Hepatocyte (in vitro differentiated cells): ENCODE measurements around the gene CFB. TPM values are rescaled to one million over a fixed set of nuclear protein-coding genes. Genes with fewer than 3 reads are reported as not detected.

ENCODE experiments used
- DNase-seq: peaks from one replicate; pipeline ENCODE4 v3.0.0-alpha.2; 2016; ENCODE audit warnings: low spot score
- H2AFZ ChIP-seq: fragments of 200-600 bp; sonication (generic); 2 replicates; pipeline ENCODE4 v1.6.0; 2016; ENCODE audit warnings: antibody characterized with exemption, mild to moderate bottlenecking
- H3K27ac ChIP-seq: fragments of 200-600 bp; sonication (generic); 2 replicates; pipeline ENCODE4 v1.5.1; 2016; ENCODE audit warnings: mild to moderate bottlenecking
- H3K27me3 ChIP-seq: fragments of 200-600 bp; sonication (generic); 2 replicates; pipeline ENCODE4 v1.6.1; 2016
- H3K36me3 ChIP-seq: fragments of 200-600 bp; sonication (generic); replicated peaks from 2 replicates; pipeline ENCODE4 v1.5.1; 2016; ENCODE audit warnings: low read depth; ENCODE audit not compliant: insufficient read depth
- H3K4me1 ChIP-seq: fragments of 200-600 bp; sonication (generic); 2 replicates; pipeline ENCODE4 v1.5.1; 2016; ENCODE audit warnings: mild to moderate bottlenecking, moderate library complexity; ENCODE audit not compliant: insufficient read depth
- H3K4me2 ChIP-seq: fragments of 200-600 bp; sonication (generic); 2 replicates; pipeline ENCODE4 v1.6.0; 2016
- H3K4me3 ChIP-seq: fragments of 200-600 bp; sonication (generic); 2 replicates; pipeline ENCODE4 v1.5.1; 2016; ENCODE audit warnings: mild to moderate bottlenecking
- H3K79me2 ChIP-seq: fragments of 200-600 bp; sonication (generic); 2 replicates; pipeline ENCODE4 v1.6.0; 2017; ENCODE audit warnings: mild to moderate bottlenecking
- H3K9me2 ChIP-seq: fragments of 200-600 bp; sonication (generic); replicated peaks from 2 replicates; pipeline ENCODE4 v1.6.0; 2017; ENCODE audit warnings: mild to moderate bottlenecking; ENCODE audit not compliant: insufficient read depth
- H3K9me3 ChIP-seq: fragments of 200-600 bp; sonication (generic); 2 replicates; pipeline ENCODE4 v1.5.1; 2016; ENCODE audit warnings: low read depth, mild to moderate bottlenecking
- H4K20me1 ChIP-seq: fragments of 200-600 bp; sonication (generic); 2 replicates; pipeline ENCODE4 v1.6.0; 2016; ENCODE audit warnings: mild to moderate bottlenecking; ENCODE audit not compliant: insufficient read depth, poor library complexity, severe bottlenecking
- CTCF ChIP-seq: fragments of 200-600 bp; sonication (generic); IDR thresholded peaks from 2 replicates; pipeline ENCODE4 v1.5.1; 2016; ENCODE audit warnings: antibody characterized with exemption, mild to moderate bottlenecking; ENCODE audit not compliant: poor library complexity
- EZH2 ChIP-seq: fragments of 200-600 bp; sonication (generic); IDR thresholded peaks from 2 replicates; pipeline ENCODE4 v1.6.1; 2016; ENCODE audit warnings: antibody characterized with exemption, mild to moderate bottlenecking, borderline replicate concordance
- EZH2phosphoT487 ChIP-seq: fragments of 200-600 bp; sonication (generic); IDR thresholded peaks from one replicate; pipeline ENCODE4 v1.6.1; 2018; ENCODE audit warnings: antibody characterized with exemption, mild to moderate bottlenecking, low read depth, moderate library complexity; ENCODE audit not compliant: unreplicated experiment, severe bottlenecking
- WGBS: methylation state at CpG from one replicate; pipeline ENCODE4 v1.1.6; 2016; ENCODE audit warnings: low lambda C conversion rate; ENCODE audit errors: missing lambda C conversion rate; 5-methylcytosine and 5-hydroxymethylcytosine counted together
- polyA plus RNA-seq: library from polyadenylated mRNA; unstranded; fragments of >200 nt; fragmentation: Nextera tagmentation; extraction: Ambion mirVana; gene quantifications from 2 replicates; pipeline ENCODE4 v1.2.1, GENCODE V29; 2016
- total RNA-seq: library from RNA; depleted of rRNA; stranded (reverse); fragments of >200 nt; gene quantifications from 2 replicates; pipeline ENCODE4 v1.2.3, GENCODE V29; 2014

The CFB gene
- total and polyA plus RNA-seq, 2 experiments from 2014 or later, result 190 to 349 TPM

DNA sequence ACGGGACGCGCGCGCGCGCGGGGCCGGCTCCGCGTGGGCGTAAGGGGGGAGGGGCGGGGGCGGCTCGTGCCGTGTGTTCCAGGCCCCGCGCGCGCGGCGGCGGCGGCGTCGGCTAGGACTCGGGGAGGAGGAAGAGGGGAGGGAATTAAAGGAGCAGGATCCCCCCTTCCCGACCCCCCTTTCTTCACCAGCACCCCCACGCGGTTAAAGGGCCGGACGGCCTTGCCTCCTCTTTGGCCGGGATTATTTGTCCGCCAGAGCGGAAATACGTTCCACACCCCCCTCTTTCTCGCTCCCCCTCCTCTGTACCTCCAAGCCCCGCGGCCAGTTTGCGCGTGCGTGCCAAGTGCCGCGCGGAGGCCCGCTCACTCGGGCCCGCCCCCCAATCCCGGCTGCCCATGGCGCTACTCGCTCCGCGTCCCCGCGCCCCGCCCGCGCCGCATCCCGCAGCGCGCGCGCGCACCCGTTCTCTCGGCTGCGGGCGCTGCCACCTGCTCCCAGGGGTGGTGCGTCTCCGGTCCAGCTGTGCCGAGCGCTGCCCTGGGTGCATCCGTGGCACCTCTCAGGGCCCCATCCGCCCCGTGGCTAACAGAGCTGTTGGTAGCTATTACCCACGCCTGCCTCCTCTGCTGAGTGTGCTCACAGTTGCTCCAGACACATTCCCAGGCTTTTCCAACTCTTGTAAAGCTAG, 43.8 kb upstream of the CFB start, which contains the start of gene ZBTB12:
ZBTB12 (minus strand) TSS at position 134 of the 691 bp plus-strand sequence. CDS start 781 bp downstream, outside the sequence.
- Histone ChIP-seq H3K27me3 (no peaks in the 10 kb centered on the region), H3K4me2 (peak within 1 kb of the TSS; percentile 77), H2AFZ (peak within 1 kb of the TSS; percentile 59), H3K4me3 (peak within 1 kb of the TSS; percentile 61), H3K27ac (peak within 1 kb of the TSS; percentile 84), H4K20me1 (no peaks in the 10 kb centered on the region), H3K9me3 (no peaks in the 10 kb centered on the region), H3K36me3 (no peaks in the 10 kb centered on the region), H3K9me2 (no peaks in the 10 kb centered on the region), H3K4me1 (peaks cover 24% of the 10 kb centered on the region), H3K79me2 (peaks cover 25% of the 10 kb centered on the region)
- under 1% methylated on average over 15 of the region's 77 CpGs for WGBS
- TF ChIP-seq EZH2 (no peak), EZH2phosphoT487 (no peak), CTCF (no peak)
- DNase-seq, result peak; percentile 98

DNA sequence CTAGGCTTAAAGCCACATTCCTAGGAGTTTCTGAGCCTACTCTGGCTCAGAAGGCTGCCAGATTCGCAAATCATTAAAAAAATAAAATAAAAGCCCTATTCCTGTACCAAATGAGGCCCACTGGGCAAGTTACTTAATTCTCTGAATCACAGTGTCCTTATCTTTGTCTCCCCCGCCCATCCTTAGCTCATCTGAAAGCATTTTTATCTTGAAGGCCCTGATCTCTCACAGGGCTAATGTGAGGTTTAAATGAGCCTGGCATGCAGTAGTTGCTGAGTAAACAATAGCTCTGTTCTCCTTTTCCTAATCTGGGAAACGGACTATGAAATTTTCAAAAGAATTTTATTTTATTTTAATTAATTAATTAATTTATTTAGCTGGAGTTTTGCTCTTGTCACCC, 41.9 kb upstream of the CFB start:
- peaks cover 12% of the 10 kb centered on the region for H3K79me2 ChIP-seq
- no peaks in the 10 kb centered on the region for H3K36me3 ChIP-seq
- WGBS, result 52% methylated on average over 3 of the region's 3 CpGs
- peaks cover 20% of the 10 kb centered on the region for H3K4me1 ChIP-seq
- no peaks in the 10 kb centered on the region for H4K20me1 ChIP-seq
- no peaks in the 10 kb centered on the region for H3K9me3 ChIP-seq
- no peak overlapping the region for H2AFZ ChIP-seq
- H3K27ac ChIP-seq, result peak overlapping the region; percentile 84
- H3K27me3 ChIP-seq, result no peaks in the 10 kb centered on the region
- DNase-seq, result no peak
- H3K4me2 ChIP-seq, result peak overlapping the region; percentile 21
- no peak overlapping the region for H3K4me3 ChIP-seq
- no peaks in the 10 kb centered on the region for H3K9me2 ChIP-seq
- no peak for TF ChIP-seq EZH2
- no peak for TF ChIP-seq CTCF
- TF ChIP-seq EZH2phosphoT487, result no peak

DNA sequence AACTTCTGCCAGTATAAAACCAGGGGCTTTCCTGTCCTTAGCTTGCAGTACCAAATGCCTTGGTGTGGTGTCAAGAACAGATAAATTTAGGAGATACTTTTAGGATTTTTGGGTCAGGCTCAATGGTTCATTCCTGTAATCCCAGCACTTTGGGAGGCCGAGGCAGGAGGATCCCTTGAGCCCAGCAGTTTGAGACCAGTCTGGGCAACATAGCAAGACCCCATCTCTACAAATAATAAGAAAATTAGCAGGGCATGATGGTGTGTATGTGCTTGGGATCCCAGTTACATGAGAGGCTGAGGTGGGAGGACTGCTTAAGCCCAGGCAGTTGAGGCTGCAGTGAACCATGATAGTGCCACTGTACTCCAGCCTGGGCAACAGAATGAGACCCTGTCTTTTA, 40.9 kb upstream of the CFB start:
- DNase-seq, result no peak
- H3K27me3 ChIP-seq, result no peaks in the 10 kb centered on the region
- no peak for TF ChIP-seq EZH2phosphoT487
- no peak for TF ChIP-seq EZH2
- no peak for TF ChIP-seq CTCF
- H3K27ac ChIP-seq, result no peak overlapping the region
- no peaks in the 10 kb centered on the region for H3K9me3 ChIP-seq
- no peaks in the 10 kb centered on the region for H3K36me3 ChIP-seq
- no peaks in the 10 kb centered on the region for H3K9me2 ChIP-seq
- H3K4me1 ChIP-seq, result peaks cover 16% of the 10 kb centered on the region
- WGBS, result 100% methylated on average over 1 of the region's 1 CpG
- H3K79me2 ChIP-seq, result peaks cover 4% of the 10 kb centered on the region
- no peak overlapping the region for H3K4me3 ChIP-seq
- no peak overlapping the region for H2AFZ ChIP-seq
- H4K20me1 ChIP-seq, result no peaks in the 10 kb centered on the region
- no peak overlapping the region for H3K4me2 ChIP-seq
